Occipital lobe (tissue), 2 donors: ENCODE data around the gene ZNF865. TPM values are rescaled to one million over a fixed set of nuclear protein-coding genes. Genes with fewer than 3 reads are reported as not detected.
A peak's percentile ranks its signal among the peaks of the same experiment; 100 is the strongest.

Experiments
- DNase-seq: peaks from one replicate; lab custom pipeline; 2025; lab: John Stamatoyannopoulos, UW
- total RNA-seq: library from RNA; depleted of rRNA; stranded (reverse); fragments of >200 nt; gene quantifications from one replicate; pipeline ENCODE4 v1.2.3, GENCODE V29; 2014

ZNF865 gene
- total RNA-seq, 1 donor from 2014 or later, result 1.2 TPM

DNA sequence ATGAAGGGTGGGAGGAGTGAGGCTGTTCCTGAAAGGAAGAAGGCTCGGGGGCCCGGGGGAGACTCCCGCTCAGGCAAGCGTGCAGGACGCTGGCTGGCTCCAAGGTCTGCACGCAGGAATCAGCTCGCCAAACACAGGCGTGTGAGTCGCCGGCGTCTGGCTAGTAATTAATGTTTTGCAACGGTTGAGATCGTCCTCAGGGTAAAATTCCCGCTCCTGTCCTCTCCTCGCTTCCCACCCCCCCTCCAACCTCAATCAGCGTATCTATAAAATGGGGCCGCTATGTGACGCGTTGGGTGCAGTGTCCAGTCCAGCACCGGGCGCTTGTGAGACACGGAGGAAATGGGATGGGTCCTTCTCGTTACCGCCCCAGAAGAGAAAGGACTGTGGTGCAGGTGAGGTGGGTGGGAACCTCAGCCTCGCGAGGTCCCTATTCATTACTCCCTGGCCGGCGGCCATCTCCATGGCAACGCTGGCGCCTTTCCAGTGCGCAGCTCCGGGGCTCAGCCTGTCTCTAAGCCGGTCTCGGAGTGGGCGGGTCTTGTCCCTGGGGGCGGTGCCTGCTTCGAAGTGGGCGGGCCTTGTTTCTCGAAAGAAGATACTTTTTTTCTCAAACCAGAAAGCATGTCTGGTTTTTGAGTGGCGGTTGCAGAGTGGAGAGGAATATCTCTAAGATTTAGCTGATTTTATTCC lies 18.3 kb upstream of the ZNF865 start:
- DNase-seq, result peak; percentile 84

GRCh38 chr19:55588738-55589137 lies 16.7 kb upstream of the ZNF865 start:
- DNase-seq, result no peak

- DNase-seq, result no peak
These were observed 15.3 kb upstream of the ZNF865 start for GRCh38 chr19:55590109-55590508.

DNA sequence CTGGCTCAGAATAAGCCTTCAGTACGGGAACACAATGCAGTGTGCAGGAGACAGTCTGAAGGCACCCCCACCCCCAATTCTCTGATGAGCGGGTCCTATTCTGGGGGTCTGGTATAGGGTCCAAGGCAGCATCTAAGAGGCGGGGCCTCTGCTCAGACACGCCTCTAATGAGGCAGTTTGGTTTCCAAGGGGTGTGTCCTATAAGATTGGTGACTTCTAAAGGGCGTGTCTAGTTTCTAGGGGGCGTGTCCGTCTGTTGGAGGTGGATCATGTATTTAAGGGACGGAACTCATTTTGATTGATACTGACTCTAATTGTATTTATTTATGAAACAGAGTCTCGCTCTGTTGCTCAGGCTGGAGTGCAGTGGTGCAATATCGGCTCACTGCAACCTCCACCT lies 14.8 kb upstream of the ZNF865 start:
- DNase-seq, result no peak

DNA sequence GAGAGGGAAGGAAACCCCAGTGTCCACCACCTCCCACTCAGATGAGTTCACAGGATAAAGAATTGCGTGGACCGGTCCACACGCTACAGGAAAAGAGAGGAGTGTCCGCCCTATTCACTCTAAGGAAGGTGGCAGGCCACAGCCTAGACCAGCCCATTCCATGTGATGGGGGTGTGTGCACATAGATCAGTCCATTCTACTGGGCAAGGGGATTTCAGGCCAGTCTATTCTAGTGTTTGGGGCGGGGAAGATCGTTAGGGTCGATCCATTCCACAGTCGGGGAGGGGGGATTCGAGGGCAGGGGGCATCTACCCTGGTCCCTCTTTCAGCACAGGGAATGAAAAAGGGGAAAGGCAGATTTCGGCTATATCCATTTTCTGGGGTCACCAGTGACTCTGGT lies 13.9 kb upstream of the ZNF865 start:
- DNase-seq, result no peak

DNA sequence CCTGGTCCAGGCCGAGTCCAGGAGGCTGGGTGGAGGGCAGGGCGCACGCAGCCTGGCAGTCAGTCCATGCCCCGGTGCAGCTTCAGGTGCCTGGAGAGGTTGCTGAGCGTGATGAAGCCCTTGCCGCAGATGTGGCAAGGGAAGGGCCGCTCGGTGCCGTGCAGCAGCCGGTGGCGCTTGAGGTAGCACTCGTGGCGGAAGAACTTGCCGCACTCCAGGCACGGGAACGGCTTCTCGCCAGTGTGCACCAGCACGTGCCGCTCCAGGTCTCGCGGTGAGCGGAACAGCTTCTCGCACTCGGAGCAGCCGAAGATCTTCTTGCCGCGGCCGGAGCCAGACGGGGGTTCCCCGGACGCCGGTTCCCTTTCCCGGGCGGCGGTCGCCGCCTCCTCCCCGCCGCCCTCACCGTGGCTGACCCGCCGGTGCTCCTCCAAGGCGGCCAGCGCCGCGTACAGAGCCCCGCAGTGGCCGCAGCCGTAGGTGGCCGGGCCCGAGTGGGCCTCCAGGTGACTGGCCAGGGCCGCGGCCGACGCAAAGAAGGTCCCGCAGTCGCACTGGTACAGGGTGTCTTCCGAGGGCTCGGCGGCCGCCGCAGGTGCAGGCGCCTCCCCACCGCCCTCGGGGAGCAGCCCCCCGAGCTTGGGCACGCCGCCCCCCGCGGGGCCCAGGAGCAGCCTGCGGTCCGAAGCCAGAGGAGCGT lies 12.9 kb upstream of the ZNF865 start:
- no peak for DNase-seq

DNA sequence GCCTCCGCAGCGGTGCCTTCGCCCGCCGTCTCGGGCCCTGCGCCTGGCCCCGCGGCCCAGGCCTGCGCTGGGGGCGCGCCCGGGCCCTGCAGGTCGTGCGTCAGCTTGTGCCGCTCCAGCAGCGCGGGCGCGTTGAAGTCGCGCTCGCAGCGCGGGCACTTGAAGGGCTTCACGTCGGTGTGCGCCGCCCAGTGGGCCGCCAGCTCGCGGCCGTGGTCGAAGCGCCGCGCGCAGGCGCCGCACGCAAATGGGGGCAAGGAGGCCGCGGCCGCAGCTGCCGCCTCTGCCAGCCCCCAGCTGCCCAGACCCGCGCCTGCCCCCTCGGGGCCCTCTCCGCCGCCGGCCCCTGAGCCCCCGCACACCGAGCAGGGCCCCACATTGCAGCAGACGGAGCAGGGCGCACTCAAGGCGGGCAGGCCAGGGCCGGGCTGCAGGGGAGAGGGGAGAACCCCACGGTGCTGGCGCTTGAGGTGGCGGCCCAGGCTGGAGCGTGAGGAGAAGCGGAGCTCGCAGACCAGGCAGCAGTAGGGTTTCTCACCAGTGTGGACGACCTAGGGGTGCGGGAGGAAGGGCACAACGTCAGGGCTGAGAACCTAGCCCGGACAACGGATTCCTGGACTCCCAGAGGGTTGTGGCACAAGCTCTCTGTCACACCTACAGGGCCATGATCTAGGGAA lies 12.2 kb upstream of the ZNF865 start:
- no peak for DNase-seq

- no peak for DNase-seq
These were observed 10.4 kb upstream of the ZNF865 start for GRCh38 chr19:55594996-55595545.

DNA sequence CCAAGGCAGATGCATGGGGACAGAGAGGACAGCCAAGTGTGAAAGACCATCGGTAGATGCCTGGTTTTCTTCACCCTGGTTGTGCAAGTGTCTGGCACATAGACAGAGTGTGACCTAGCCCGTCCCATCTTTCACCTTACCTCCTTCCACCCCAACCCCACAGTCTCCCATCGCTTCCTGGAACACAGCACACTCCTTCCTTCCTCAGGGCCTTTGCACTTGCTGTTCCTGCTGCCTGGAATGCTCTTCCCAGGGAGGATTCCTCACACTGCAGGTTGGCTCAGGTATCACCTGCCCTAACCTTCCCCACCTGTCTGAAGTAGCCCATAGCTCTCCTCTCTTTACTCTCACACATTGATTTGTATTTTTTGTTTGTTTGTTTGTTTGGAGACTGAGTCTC lies 9.1 kb upstream of the ZNF865 start:
- no peak for DNase-seq

GRCh38 chr19:55597501-55597921 lies 7.9 kb upstream of the ZNF865 start:
- DNase-seq, result no peak

- DNase-seq, result no peak
These were observed 7.4 kb upstream of the ZNF865 start for GRCh38 chr19:55598034-55598433.

DNA sequence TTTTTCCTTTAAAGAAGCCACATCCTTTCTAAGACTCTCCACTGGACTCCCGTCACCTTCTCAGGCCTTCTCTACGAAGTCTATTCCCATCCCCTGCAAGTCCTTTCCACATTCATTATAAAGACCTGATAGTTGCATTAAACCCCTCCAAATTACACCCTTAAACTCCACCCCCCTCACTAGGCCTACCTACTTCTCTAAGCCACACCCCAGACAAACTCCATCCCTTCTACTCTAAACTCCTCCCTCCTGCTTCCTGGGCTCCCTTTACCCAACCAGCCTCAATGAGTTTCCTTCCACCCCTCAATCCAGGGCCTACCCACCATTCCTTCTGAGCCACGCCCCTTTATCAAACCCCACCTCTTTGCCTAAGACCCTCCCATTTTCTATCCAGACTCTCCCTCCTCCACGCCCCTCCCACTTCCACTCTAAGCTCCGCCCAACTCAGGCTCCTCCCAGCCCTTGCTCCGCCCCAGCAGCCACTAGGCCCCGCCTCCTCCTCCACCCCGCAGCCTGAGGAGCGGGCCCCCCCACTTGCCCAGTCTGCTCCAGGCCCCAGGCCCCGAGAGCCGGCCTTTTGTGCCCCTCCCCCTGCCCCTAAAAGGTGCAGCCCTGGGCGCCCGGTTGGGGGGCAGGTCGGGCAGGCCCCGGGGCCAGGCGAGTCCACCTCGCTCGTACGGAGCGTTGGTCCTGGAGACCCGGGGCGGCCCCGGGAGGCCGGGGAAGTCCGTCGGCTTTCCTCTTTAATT lies 6.6 kb upstream of the ZNF865 start:
- peak; percentile 85 for DNase-seq

GRCh38 chr19:55599468-55599841 lies 6.0 kb upstream of the ZNF865 start, which contains the start of gene FIZ1:
FIZ1 (minus strand) TSS chr19:55599517; CDS start chr19:55597865, 1,652 bp downstream.
- DNase-seq, result peak; percentile 98

GRCh38 chr19:55599842-55600661 lies 5.4 kb upstream of the ZNF865 start, which contains the start of gene ZNF524:
ZNF524 (plus strand) TSS chr19:55600288; CDS start chr19:55602113, 1,825 bp downstream.
- peak; percentile 86 for DNase-seq

GRCh38 chr19:55600662-55601028 lies 4.8 kb upstream of the ZNF865 start:
- DNase-seq, result no peak

- DNase-seq, result no peak
These were observed 4.4 kb upstream of the ZNF865 start for GRCh38 chr19:55601084-55601483.

DNA sequence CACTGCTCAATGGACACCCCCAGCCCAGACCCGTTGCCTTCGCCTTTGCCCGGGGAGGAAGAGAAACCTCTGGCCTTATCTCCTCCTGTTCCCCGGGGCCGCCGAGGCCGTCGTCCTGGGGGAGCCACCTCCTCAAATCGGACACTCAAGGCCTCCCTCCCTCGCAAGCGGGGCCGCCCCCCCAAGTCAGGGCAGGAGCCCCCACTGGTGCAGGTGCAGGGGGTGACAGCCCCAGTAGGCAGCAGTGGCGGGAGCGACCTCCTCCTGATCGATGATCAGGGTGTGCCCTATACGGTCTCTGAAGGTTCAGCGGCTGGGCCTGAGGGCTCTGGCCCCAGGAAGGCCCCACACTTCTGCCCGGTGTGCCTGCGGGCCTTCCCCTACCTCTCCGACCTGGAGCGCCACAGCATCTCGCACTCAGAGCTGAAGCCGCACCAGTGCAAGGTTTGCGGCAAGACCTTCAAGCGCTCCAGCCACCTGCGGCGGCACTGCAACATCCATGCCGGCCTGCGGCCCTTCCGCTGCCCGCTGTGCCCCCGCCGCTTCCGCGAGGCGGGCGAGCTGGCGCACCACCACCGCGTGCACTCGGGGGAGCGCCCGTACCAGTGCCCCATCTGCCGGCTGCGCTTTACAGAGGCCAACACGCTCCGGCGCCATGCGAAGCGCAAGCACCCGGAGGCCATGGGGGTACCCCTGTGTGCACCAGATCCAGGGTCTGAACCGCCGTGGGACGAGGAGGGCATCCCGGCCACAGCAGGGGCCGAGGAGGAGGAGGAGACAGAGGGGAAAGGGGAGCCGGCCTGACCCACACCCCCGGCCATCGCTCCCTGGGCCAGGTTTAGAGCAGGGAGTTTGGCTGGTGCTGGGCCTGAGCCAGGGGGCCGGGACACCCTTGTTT lies 3.1 kb upstream of the ZNF865 start:
- no peak for DNase-seq

DNA sequence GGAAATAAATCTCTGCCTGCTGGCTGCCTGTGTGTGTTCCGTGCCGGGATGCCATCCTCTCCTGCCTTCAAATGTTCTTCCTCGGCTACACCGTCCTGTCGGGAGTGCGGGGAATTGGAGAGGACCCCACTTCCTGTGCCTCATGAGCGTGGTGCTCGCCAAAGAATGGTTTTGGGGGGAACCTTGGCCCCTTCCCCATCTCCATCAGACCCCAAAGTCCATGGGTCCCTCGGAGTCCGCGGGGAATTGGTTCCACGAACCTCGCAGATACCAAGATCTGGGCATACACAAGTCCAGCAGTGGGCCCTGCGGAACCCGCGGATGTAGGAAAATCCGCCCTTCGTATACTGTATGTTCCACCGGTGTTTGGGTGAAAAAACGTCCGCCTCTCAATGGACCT lies 2.3 kb upstream of the ZNF865 start:
- no peak for DNase-seq

DNA sequence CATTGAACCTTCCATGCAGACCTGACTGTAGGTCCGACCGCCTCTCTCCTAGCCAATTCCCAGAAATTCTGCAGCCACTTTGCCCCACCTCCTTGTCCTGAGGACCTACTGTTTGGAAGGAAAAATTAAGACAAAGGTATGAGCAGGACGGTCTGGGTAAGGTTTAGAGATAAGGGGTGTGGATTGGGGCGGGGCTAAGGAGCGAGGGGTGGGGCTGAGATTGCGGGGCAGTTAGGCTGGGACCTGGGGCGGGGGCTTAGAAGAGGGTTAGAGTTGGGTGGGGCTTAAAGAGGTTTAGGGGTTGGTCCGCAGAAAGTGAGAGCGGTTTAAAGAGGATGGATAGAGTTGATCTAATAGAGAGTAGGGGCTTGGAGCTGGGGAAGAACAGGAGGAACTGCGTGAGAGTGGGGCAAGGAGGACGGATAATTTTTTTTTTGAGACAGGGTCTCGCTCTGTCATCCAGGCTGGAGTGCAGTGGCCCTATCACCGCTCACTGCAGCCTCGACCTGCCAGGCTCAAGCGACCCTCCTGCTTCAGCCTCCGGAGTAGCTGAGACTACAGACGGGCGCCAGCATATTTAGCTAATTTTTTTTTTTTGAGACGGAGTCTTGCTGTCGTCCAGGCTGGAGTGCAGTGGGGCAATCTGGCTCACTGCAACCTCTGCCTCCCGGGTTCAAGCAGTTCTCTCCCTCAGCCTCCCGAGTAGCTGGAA lies 1.7 kb upstream of the ZNF865 start:
- DNase-seq, result no peak
